HepG2 (cell line): Measurements from ENCODE around the gene MRPL43. TPM values are rescaled to one million over a fixed set of nuclear protein-coding genes. Genes with fewer than 3 reads are reported as not detected.
A peak's percentile ranks its signal among the peaks of the same experiment; 100 is the strongest.

Source experiments
- AKNA ChIP-seq: sonication (generic); formaldehyde crosslinking; IDR thresholded peaks from 2 replicates; pipeline ENCODE4 v1.4.0; 2020; ENCODE audit warnings: missing genetic modification reagents, borderline replicate concordance
- ARNTL ChIP-seq: sonication (generic); formaldehyde crosslinking; IDR thresholded peaks from 2 replicates; pipeline ENCODE4 v1.4.0; 2020; ENCODE audit warnings: mild to moderate bottlenecking, missing genetic modification reagents
- BRD4 ChIP-seq: sonication (generic); formaldehyde crosslinking; IDR thresholded peaks from 2 replicates; pipeline ENCODE4 v1.4.0; 2020; ENCODE audit warnings: missing genetic modification reagents
- CBX1 ChIP-seq: IDR thresholded peaks from one replicate; pipeline ENCODE4 v1.6.1; 2016; ENCODE audit warnings: antibody characterized with exemption, low read depth
- CERS6 ChIP-seq: sonication (generic); formaldehyde crosslinking; IDR thresholded peaks from 2 replicates; pipeline ENCODE4 v1.5.0; 2020; ENCODE audit warnings: missing genetic modification reagents
- KMT2B ChIP-seq: IDR thresholded peaks from 2 replicates; pipeline ENCODE4 v1.6.1; 2016; ENCODE audit warnings: missing genetic modification reagents, missing compliant biosample characterization
- MTF1 ChIP-seq: sonication (generic); formaldehyde crosslinking; IDR thresholded peaks from 2 replicates; pipeline ENCODE4 v1.5.0; 2020; ENCODE audit warnings: missing genetic modification reagents
- NAIF1 ChIP-seq: sonication (generic); formaldehyde crosslinking; IDR thresholded peaks from 2 replicates; pipeline ENCODE4 v1.5.0; 2020; ENCODE audit warnings: mild to moderate bottlenecking, missing genetic modification reagents, borderline replicate concordance
- NFKB2 ChIP-seq: sonication (generic); formaldehyde crosslinking; IDR thresholded peaks from 2 replicates; pipeline ENCODE4 v1.4.0; 2020; ENCODE audit warnings: missing genetic modification reagents, borderline replicate concordance
- PCBP1 ChIP-seq: fragments of 200-400 bp; formaldehyde crosslinking; IDR thresholded peaks from 2 replicates; pipeline ENCODE4 v1.6.1; 2017; ENCODE audit warnings: mild to moderate bottlenecking, low read depth, low read length, borderline replicate concordance
- PCBP2 ChIP-seq: fragments of 200-400 bp; formaldehyde crosslinking; optimal IDR thresholded peaks from 2 replicates; pipeline ENCODE3; 2018; ENCODE audit warnings: low read length, low read depth; ENCODE audit not compliant: poor library complexity, severe bottlenecking
- SALL2 ChIP-seq: sonication (generic); formaldehyde crosslinking; IDR thresholded peaks from 2 replicates; pipeline ENCODE4 v1.8.1; 2023; ENCODE audit warnings: mild to moderate bottlenecking, missing genetic modification reagents, inconsistent platforms
- TCF12 ChIP-seq, 2 experiments: fragments of 450-650 bp in 1 of 2; sonication (generic) in 1 of 2; formaldehyde crosslinking in 1 of 2; IDR thresholded peaks; 2 replicates each; pipeline versions ENCODE4 v1.6.1 to v1.8.0; 2017 to 2022; ENCODE audit warnings: antibody characterized with exemption in 1 of 2, mild to moderate bottlenecking in 1 of 2, missing genetic modification reagents in 1 of 2, moderate library complexity in 1 of 2
- ZBTB4 ChIP-seq: sonication (generic); formaldehyde crosslinking; IDR thresholded peaks from 2 replicates; pipeline ENCODE4 v1.4.0; 2020; ENCODE audit warnings: missing genetic modification reagents, mild to moderate bottlenecking, borderline replicate concordance
- ZMYM4 ChIP-seq: sonication (generic); formaldehyde crosslinking; IDR thresholded peaks from 2 replicates; pipeline ENCODE4 v1.8.1; 2023; ENCODE audit warnings: mild to moderate bottlenecking, missing genetic modification reagents
- ZNF280B ChIP-seq: sonication (generic); formaldehyde crosslinking; IDR thresholded peaks from 2 replicates; pipeline ENCODE4 v1.5.0; 2020; ENCODE audit warnings: missing genetic modification reagents, mild to moderate bottlenecking, borderline replicate concordance
- ZNF644 ChIP-seq: IDR thresholded peaks from 2 replicates; pipeline ENCODE4 v1.6.1; 2016; ENCODE audit warnings: low read depth
- ZNF7 ChIP-seq: IDR thresholded peaks from 2 replicates; pipeline ENCODE4 v1.6.1; 2016; ENCODE audit warnings: missing biosample characterization, missing genetic modification reagents
- polyA plus RNA-seq, 8 experiments: library from polyadenylated mRNA; depleted of rRNA in 3 of 8; stranded (reverse) in 7 of 8; unstranded in 1 of 8; fragments of >200 nt; fragmentation: Illumina TruSeq in 4 of 8; extraction: Trizol in 4 of 8; gene quantifications; 2 replicates each; pipeline versions ENCODE4 v1.2.1 to v1.2.3, GENCODE V29; 2011 to 2016; ENCODE audit warnings: low read depth in 4 of 8, missing spikeins in 1 of 8, mixed read lengths in 1 of 8; ENCODE audit not compliant: insufficient read depth in 1 of 8
- total RNA-seq, 5 experiments: library from RNA; depleted of rRNA; stranded (reverse); fragments of >200 nt; fragmentation: Illumina TruSeq; extraction: Trizol; gene quantifications; 2 replicates each; pipeline ENCODE4 v1.2.3, GENCODE V29; 2016; ENCODE audit warnings: low read depth in 1 of 5

Gene MRPL43
- total and polyA plus RNA-seq, 2 of the 13 experiments (the other 11 are each of a cell fraction or from before 2014, with no cell fraction given), result 71.0 to 73.7 TPM

- TF ChIP-seq AKNA (CRISPR knock-in tag), result no peak
- TF ChIP-seq MTF1 (CRISPR knock-in tag), result no peak
- no peak for TF ChIP-seq PCBP2
- TF ChIP-seq ZMYM4 (CRISPR knock-in tag), result peak; percentile 41
- peak; percentile 27 for TF ChIP-seq ARNTL
- TF ChIP-seq ZNF7, result no peak
- no peak for TF ChIP-seq ZNF644 (CRISPR knock-in tag)
- no peak for TF ChIP-seq CBX1
- 0 out of 2 replicates have a peak, but pooled peaks have one; percentile 58 for TF ChIP-seq PCBP1
- peak; percentile 38 for TF ChIP-seq KMT2B (CRISPR knock-in tag)
- TF ChIP-seq ZNF280B (CRISPR knock-in tag), result peak; percentile 70; the same call in 1 of the 2 replicates
- TF ChIP-seq NFKB2 (CRISPR knock-in tag), result peak; percentile 88; the same call in 1 of the 2 replicates
- TF ChIP-seq BRD4 (CRISPR knock-in tag), result 0 out of 2 replicates have a peak, but pooled peaks have one; percentile 33
- TF ChIP-seq NAIF1 (CRISPR knock-in tag), result no peak
- no peak for TF ChIP-seq ZBTB4 (CRISPR knock-in tag)
- no peak for TF ChIP-seq TCF12 (IDR thresholded peaks at IDR 0.05)
- TF ChIP-seq TCF12 (CRISPR knock-in tag; IDR thresholded peaks at IDR 0.05), result no peak
- no peak for TF ChIP-seq SALL2
- TF ChIP-seq CERS6 (CRISPR knock-in tag), result no peak
Measured at GRCh38 chr10:100997360-100998182, 10.3 kb upstream of the MRPL43 start (continued).
